ENCODE measurements around the gene KCNB1.

KCNB1 gene

DNA sequence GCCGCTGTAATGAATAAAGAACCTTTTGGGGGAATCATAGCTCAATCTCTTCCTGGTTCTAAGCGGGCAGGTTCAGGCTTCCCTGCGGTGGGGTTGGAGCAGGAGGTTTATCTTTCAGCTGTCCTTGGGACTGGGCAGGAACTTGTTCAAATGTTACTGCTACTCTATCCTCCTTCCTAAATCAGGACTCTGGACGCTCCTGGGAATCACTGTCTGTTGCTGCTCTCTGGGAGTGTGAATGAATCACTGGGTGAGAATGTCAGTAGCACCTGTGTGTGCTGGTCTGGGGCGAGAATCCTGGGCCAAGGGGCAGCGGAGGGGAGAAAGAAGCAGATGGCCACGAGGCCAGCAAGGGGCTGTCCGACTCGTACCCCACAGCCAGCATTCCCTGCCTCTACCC, 139.2 kb downstream of the KCNB1 start:
- no peaks in the 10 kb centered on the region for H3K36me3 Mint-ChIP-seq (ENCODE audit: low read depth)
- peaks cover 38% of the 10 kb centered on the region for H3K4me1 Mint-ChIP-seq
- no peak overlapping the region for H3K4me3 Mint-ChIP-seq
- H3K9me3 Mint-ChIP-seq = no peaks in the 10 kb centered on the region
- peaks cover 39% of the 10 kb centered on the region for H3K27me3 Mint-ChIP-seq (ENCODE audit: low read depth)
- TF ChIP-seq, protein P1, sequence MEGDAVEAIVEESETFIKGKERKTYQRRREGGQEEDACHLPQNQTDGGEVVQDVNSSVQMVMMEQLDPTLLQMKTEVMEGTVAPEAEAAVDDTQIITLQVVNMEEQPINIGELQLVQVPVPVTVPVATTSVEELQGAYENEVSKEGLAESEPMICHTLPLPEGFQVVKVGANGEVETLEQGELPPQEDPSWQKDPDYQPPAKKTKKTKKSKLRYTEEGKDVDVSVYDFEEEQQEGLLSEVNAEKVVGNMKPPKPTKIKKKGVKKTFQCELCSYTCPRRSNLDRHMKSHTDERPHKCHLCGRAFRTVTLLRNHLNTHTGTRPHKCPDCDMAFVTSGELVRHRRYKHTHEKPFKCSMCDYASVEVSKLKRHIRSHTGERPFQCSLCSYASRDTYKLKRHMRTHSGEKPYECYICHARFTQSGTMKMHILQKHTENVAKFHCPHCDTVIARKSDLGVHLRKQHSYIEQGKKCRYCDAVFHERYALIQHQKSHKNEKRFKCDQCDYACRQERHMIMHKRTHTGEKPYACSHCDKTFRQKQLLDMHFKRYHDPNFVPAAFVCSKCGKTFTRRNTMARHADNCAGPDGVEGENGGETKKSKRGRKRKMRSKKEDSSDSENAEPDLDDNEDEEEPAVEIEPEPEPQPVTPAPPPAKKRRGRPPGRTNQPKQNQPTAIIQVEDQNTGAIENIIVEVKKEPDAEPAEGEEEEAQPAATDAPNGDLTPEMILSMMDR (IDR thresholded peaks at IDR 0.05; ENCODE audit: unreplicated experiment in 3 of 3) = no peak
- H3K27ac Mint-ChIP-seq = peak overlapping the region; percentile 5 to 44 (median 11)

DNA sequence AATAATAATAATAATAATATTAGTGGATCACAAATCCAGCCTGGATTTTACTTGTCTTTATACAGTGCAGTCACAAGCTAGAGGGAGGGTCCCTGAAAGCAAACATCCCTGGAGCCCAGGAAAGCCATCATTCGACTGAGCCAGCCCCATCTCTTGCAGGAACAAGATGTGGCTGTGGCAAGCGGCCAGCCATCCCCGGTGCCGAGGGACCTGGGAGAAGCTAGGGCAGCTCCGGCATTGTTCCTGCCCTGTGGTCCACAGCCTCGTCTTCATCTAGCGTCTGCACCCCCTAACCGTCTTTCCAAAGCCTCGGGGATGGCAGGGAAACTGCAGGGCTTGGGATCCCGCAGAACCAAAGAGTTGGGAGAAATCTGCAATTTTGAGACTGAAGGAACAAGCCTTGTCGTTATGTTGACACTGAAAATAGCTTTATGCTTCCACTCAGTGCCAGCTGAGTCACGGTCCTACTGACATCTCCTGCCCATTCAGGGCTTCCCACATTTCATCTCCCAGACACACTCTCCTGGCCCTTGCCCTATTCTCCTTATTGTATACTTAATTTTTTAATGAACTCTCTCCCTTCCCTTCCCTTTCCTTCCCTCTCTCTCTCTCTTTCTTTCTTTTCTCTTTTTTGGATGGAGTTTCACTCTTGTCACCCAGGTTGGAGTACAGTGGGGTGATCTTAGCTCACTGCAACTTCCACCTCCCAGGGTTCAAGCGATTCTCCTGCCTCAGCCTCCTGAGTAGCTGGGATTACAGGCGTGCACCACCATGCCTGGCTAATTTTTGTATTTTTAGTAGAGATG, 142.1 kb downstream of the KCNB1 start:
- H3K9me3 Mint-ChIP-seq = no peaks in the 10 kb centered on the region
- H3K27ac Mint-ChIP-seq = no peak overlapping the region
- H3K36me3 Mint-ChIP-seq (ENCODE audit: low read depth) = no peaks in the 10 kb centered on the region
- H3K4me1 Mint-ChIP-seq = peaks cover 19% of the 10 kb centered on the region
- H3K4me3 Mint-ChIP-seq = no peak overlapping the region
- TF ChIP-seq, protein P1 (IDR thresholded peaks at IDR 0.05; ENCODE audit: unreplicated experiment in 3 of 3) = no peak
- H3K27me3 Mint-ChIP-seq (ENCODE audit: low read depth) = peaks cover 42% of the 10 kb centered on the region

GRCh38 chr20:49339123-49339522, 143.3 kb downstream of the KCNB1 start:
- Mint-ChIP-seq H3K4me3 (no peak overlapping the region), H3K4me1 (peaks cover 12% of the 10 kb centered on the region), H3K27me3 (ENCODE audit: low read depth) (peaks cover 34% of the 10 kb centered on the region), H3K36me3 (ENCODE audit: low read depth) (no peaks in the 10 kb centered on the region), H3K9me3 (no peaks in the 10 kb centered on the region), H3K27ac (no peak overlapping the region)
- TF ChIP-seq, protein P1 (IDR thresholded peaks at IDR 0.05; ENCODE audit: unreplicated experiment in 3 of 3) = no peak

GRCh38 chr20:49338061-49338460, 144.4 kb downstream of the KCNB1 start:
- H3K9me3 Mint-ChIP-seq = no peaks in the 10 kb centered on the region
- H3K36me3 Mint-ChIP-seq (ENCODE audit: low read depth) = no peaks in the 10 kb centered on the region
- H3K27me3 Mint-ChIP-seq (ENCODE audit: low read depth) = peaks cover 31% of the 10 kb centered on the region
- TF ChIP-seq, protein P1 (IDR thresholded peaks at IDR 0.05; ENCODE audit: unreplicated experiment in 3 of 3) = no peak
- H3K4me3 Mint-ChIP-seq = no peak overlapping the region
- H3K4me1 Mint-ChIP-seq = peaks cover 3% of the 10 kb centered on the region
- no peak overlapping the region for H3K27ac Mint-ChIP-seq

GRCh38 chr20:49337357-49337756, 145.1 kb downstream of the KCNB1 start:
- TF ChIP-seq, protein P1 (IDR thresholded peaks at IDR 0.05; ENCODE audit: unreplicated experiment in 3 of 3) = no peak
- H3K4me3 Mint-ChIP-seq = no peak overlapping the region
- H3K9me3 Mint-ChIP-seq = no peaks in the 10 kb centered on the region
- H3K4me1 Mint-ChIP-seq = no peaks in the 10 kb centered on the region
- H3K27ac Mint-ChIP-seq = no peak overlapping the region
- H3K27me3 Mint-ChIP-seq (ENCODE audit: low read depth) = peaks cover 32% of the 10 kb centered on the region
- no peaks in the 10 kb centered on the region for H3K36me3 Mint-ChIP-seq (ENCODE audit: low read depth)

DNA sequence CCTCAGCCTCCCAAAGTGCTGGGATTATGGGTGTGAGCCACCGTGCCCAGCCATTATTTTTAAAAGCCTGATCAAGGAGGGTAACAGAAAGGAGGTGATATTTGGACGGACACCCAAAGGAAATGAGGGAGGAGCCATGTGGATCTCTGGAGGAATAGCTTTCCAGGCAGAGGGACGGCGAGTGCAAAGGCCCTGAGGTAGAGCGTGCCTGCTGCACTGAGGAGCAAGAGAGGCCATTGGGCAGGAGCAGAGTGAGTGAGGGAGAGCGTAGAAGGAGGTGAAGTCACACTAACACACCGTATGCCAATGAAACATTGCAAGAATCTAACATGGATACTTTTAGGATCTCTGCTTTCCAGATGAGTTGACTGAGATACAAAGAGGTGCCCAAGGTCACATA, 145.7 kb downstream of the KCNB1 start:
- Mint-ChIP-seq H3K9me3 (no peaks in the 10 kb centered on the region), H3K4me3 (no peak overlapping the region), H3K27ac (no peak overlapping the region), H3K27me3 (ENCODE audit: low read depth) (peaks cover 30% of the 10 kb centered on the region), H3K36me3 (ENCODE audit: low read depth) (no peaks in the 10 kb centered on the region), H3K4me1 (no peaks in the 10 kb centered on the region)
- TF ChIP-seq, protein P1 (IDR thresholded peaks at IDR 0.05; ENCODE audit: unreplicated experiment in 3 of 3) = no peak

All from nephron (organoid).